HUES48 (cell line): ENCODE measurements around the gene TRAF3.
"Not testable (repeated sequence)": the region's sequence is repeated elsewhere in the genome, so short reads cannot be mapped to it uniquely, and the experiment has no call there.

Experiments
- H3K27ac ChIP-seq: one replicate; pipeline ENCODE4 v1.7.0; 2013; ENCODE audit warnings: low read depth, low read length, inconsistent platforms
- H3K27me3 ChIP-seq: 2 replicates; pipeline ENCODE4 v1.6.1; 2013; ENCODE audit warnings: mild to moderate bottlenecking, low read length; ENCODE audit not compliant: control insufficient read depth, insufficient read depth
- H3K36me3 ChIP-seq: 2 replicates; pipeline ENCODE4 v1.6.1; 2013; ENCODE audit warnings: low read length; ENCODE audit not compliant: control insufficient read depth, insufficient read depth
- H3K4me1 ChIP-seq: 2 replicates; pipeline ENCODE4 v1.6.1; 2013; ENCODE audit warnings: mild to moderate bottlenecking, low read length; ENCODE audit not compliant: control insufficient read depth, insufficient read depth
- H3K4me3 ChIP-seq: 2 replicates; pipeline ENCODE4 v1.5.1; 2013; ENCODE audit warnings: mild to moderate bottlenecking, low read depth, low read length
- H3K9ac ChIP-seq: 2 replicates; pipeline ENCODE4 v1.6.1; 2013; ENCODE audit warnings: mild to moderate bottlenecking, low read depth, low read length, moderate library complexity
- H3K9me3 ChIP-seq: 2 replicates; pipeline ENCODE4 v1.6.1; 2013; ENCODE audit warnings: low read length; ENCODE audit not compliant: control insufficient read depth, insufficient read depth

Gene TRAF3

DNA sequence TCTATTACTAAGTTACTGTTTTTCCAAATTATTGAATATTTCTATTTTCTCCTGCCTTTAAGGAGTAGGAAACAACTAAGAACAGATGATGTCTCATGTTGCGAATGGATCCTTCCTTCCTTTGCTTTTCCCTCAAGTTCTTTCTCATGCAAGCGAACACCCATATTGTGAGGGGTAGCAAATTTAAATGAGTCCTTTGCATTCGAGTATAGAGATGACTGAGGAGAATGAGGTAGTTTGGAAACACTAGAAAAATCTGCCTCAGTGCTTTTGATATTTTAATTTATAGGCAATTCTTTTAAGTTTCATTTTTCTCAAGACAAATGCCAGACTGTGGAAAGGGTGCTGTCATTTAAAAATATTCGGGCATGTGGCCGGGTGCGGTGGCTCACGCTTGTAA, 56.1 kb downstream of the TRAF3 start:
- Histone ChIP-seq H3K27ac (no peak overlapping the region), H3K4me3 (peak overlapping the region; percentile 11; the same call in 1 of the 2 replicates), H3K9me3 (no peaks in the 10 kb centered on the region), H3K4me1 (peaks cover 50% of the 10 kb centered on the region), H3K27me3 (no peaks in the 10 kb centered on the region), H3K9ac (no peak overlapping the region), H3K36me3 (no peaks in the 10 kb centered on the region)

DNA sequence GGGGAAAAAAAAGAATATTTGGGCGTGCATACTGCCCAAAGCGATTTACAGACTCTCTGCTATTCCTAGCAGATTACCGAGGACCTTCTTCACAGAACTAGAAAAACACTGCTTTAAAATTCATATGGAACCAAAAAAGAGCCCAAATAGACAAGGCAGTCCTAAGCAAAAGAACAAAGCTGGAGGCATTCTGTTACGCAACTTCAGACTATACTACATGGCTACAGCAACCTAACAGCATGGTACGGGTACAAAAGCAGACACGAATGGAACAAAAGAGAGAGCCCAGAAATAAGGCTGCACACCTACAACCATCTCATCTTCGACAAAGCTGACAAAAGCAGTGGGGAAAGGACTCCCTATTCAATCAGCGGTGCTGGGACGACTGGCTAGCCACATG, 56.7 kb downstream of the TRAF3 start:
- no peak overlapping the region for H3K9ac ChIP-seq
- H3K4me3 ChIP-seq: no peak overlapping the region
- H3K27ac ChIP-seq: no peak overlapping the region
- no peaks in the 10 kb centered on the region for H3K27me3 ChIP-seq
- H3K4me1 ChIP-seq: peaks cover 51% of the 10 kb centered on the region
- no peaks in the 10 kb centered on the region for H3K9me3 ChIP-seq
- no peaks in the 10 kb centered on the region for H3K36me3 ChIP-seq

- Histone ChIP-seq H3K9ac (no peak overlapping the region), H3K27ac (no peak overlapping the region), H3K36me3 (no peaks in the 10 kb centered on the region), H3K9me3 (no peaks in the 10 kb centered on the region), H3K4me3 (no peak overlapping the region), H3K4me1 (peaks cover 46% of the 10 kb centered on the region), H3K27me3 (no peaks in the 10 kb centered on the region)
These were observed 58.7 kb downstream of the TRAF3 start for GRCh38 chr14:102835959-102836358.

GRCh38 chr14:102837120-102837519, 59.9 kb downstream of the TRAF3 start:
- H3K27ac ChIP-seq, H3K27me3 ChIP-seq, H3K9me3 ChIP-seq, H3K36me3 ChIP-seq, H3K9ac ChIP-seq, H3K4me3 ChIP-seq: not testable (repeated sequence)
- peaks cover 47% of the 10 kb centered on the region for H3K4me1 ChIP-seq

GRCh38 chr14:102838501-102838900, 61.3 kb downstream of the TRAF3 start:
- Histone ChIP-seq H3K27me3 (no peaks in the 10 kb centered on the region), H3K4me3 (no peak overlapping the region), H3K9me3 (no peaks in the 10 kb centered on the region), H3K4me1 (peaks cover 37% of the 10 kb centered on the region), H3K36me3 (no peaks in the 10 kb centered on the region), H3K9ac (no peak overlapping the region), H3K27ac (no peak overlapping the region)

DNA sequence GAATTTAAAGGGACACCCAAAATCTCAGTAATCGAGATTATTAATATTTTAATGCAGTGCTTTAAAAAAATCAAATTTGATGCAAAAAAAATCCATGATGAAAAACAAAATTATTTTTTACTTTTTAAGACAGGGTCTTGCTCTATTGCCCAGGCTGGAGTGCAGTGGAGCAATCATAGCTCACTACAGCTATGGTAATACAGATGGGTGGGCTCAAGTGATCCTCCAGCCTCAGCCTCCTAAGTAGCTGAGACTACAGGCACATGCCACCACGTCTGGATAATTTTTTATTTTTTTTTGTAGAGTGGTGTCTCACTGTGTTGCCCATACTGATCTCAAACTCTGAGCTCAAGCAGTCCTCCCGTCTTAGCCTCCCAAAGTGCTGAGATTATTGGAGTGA, 62.9 kb downstream of the TRAF3 start:
- H3K9ac ChIP-seq: no peak overlapping the region
- peaks cover 32% of the 10 kb centered on the region for H3K4me1 ChIP-seq
- H3K4me3 ChIP-seq: no peak overlapping the region
- no peaks in the 10 kb centered on the region for H3K36me3 ChIP-seq
- no peaks in the 10 kb centered on the region for H3K9me3 ChIP-seq
- no peak overlapping the region for H3K27ac ChIP-seq
- no peaks in the 10 kb centered on the region for H3K27me3 ChIP-seq

- no peaks in the 10 kb centered on the region for H3K36me3 ChIP-seq
- no peak overlapping the region for H3K4me3 ChIP-seq
- no peak overlapping the region for H3K27ac ChIP-seq
- H3K4me1 ChIP-seq: peaks cover 32% of the 10 kb centered on the region
- H3K9me3 ChIP-seq: no peaks in the 10 kb centered on the region
- H3K27me3 ChIP-seq: no peaks in the 10 kb centered on the region
- H3K9ac ChIP-seq: no peak overlapping the region
These were observed 63.7 kb downstream of the TRAF3 start for GRCh38 chr14:102840771-102841528.

GRCh38 chr14:102848830-102849525, 71.7 kb downstream of the TRAF3 start:
- Histone ChIP-seq H3K27ac (no peak overlapping the region), H3K4me3 (no peak overlapping the region), H3K9ac (no peak overlapping the region), H3K4me1 (no peaks in the 10 kb centered on the region), H3K27me3 (no peaks in the 10 kb centered on the region), H3K9me3 (no peaks in the 10 kb centered on the region), H3K36me3 (no peaks in the 10 kb centered on the region)

DNA sequence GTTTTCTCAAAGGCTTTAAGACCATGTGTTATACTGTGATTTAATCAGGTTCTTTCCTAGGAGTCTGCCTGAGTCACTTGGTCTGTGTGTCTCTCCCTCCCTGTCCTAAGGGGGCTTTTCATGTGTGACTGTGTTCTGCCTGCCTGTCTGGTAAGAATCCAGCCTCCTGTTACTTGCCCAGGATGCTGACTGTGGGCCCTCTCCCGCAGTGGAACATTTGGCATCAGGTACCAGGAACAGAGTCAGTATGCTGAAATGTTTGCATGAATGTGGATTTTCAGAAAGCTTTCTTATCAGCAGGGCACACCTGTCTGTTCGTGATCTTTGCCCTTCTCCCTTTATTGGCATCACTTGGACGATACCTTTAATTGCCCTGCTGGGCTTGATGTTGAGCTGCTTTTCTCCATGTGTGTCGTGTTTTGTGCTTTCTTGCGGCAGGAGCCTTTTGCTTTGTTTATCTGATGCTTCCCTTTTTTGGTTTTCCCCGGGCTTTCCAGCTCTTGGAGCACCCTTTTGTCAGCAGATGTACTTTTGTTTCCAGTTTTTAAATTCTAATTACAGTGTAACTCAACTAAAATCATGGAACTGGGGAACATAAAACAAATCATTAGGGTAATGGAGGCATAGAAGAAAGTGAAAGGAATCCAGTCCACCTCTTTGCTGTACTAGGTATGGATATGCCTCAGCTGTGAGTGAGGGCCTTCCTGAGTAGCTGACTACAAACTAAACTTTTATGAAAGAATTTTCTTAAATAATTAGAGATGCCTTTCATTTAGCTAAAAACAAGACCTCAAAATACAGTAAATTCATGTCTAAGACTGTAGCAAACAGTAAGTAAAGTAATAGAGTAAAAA, 72.5 kb downstream of the TRAF3 start:
- H3K4me3 ChIP-seq: no peak overlapping the region
- no peaks in the 10 kb centered on the region for H3K36me3 ChIP-seq
- no peaks in the 10 kb centered on the region for H3K27me3 ChIP-seq
- H3K4me1 ChIP-seq: no peaks in the 10 kb centered on the region
- no peaks in the 10 kb centered on the region for H3K9me3 ChIP-seq
- no peak overlapping the region for H3K9ac ChIP-seq
- H3K27ac ChIP-seq: no peak overlapping the region

GRCh38 chr14:102853648-102854047, 76.4 kb downstream of the TRAF3 start:
- Histone ChIP-seq H3K27ac (no peak overlapping the region), H3K27me3 (no peaks in the 10 kb centered on the region), H3K9ac (no peak overlapping the region), H3K9me3 (no peaks in the 10 kb centered on the region), H3K36me3 (no peaks in the 10 kb centered on the region), H3K4me3 (no peak overlapping the region), H3K4me1 (no peaks in the 10 kb centered on the region)
